GM18873 (cell line): ENCODE data around the gene FGFR2.

Experiments
- ATAC-seq: cut with Tn5 transposase; IDR thresholded peaks from one replicate; pipeline ENCODE4 v1.9.1; 2021; ENCODE audit warnings: mild to moderate bottlenecking, moderate library complexity, moderate number of reproducible peaks; ENCODE audit not compliant: unreplicated experiment, low FRiP score

The FGFR2 gene

GRCh38 chr10:121598263-121599249, at the start of gene FGFR2:
TSS of gene FGFR2 (minus strand) at chr10:121598444. CDS start at chr10:121593817, 4,627 bp downstream.
- ATAC-seq = no peak

- no peak for ATAC-seq
Observed at GRCh38 chr10:121647401-121647800, 49.2 kb upstream of the FGFR2 start.

- no peak for ATAC-seq
Observed at GRCh38 chr10:121645696-121646095, 47.5 kb upstream of the FGFR2 start.

- ATAC-seq = no peak
Observed at GRCh38 chr10:121644501-121644900, 46.3 kb upstream of the FGFR2 start.

- no peak for ATAC-seq
Observed at GRCh38 chr10:121640266-121640665, 42.0 kb upstream of the FGFR2 start.

GRCh38 chr10:121639416-121639815, 41.2 kb upstream of the FGFR2 start:
- no peak for ATAC-seq

- ATAC-seq = no peak
Observed at GRCh38 chr10:121637437-121637836, 39.2 kb upstream of the FGFR2 start.

- no peak for ATAC-seq
Observed at GRCh38 chr10:121633056-121633455, 34.8 kb upstream of the FGFR2 start.

GRCh38 chr10:121631365-121632029, 33.3 kb upstream of the FGFR2 start:
- no peak for ATAC-seq

- no peak for ATAC-seq
Observed at GRCh38 chr10:121628859-121629258, 30.6 kb upstream of the FGFR2 start.

GRCh38 chr10:121627876-121628581, 29.8 kb upstream of the FGFR2 start:
- ATAC-seq = no peak

GRCh38 chr10:121624836-121625486, 26.7 kb upstream of the FGFR2 start:
- no peak for ATAC-seq

- no peak for ATAC-seq
Observed at GRCh38 chr10:121618906-121619305, 20.7 kb upstream of the FGFR2 start.

GRCh38 chr10:121617176-121617575, 18.9 kb upstream of the FGFR2 start:
- ATAC-seq = no peak

- ATAC-seq = no peak
Observed at GRCh38 chr10:121616291-121616690, 18.0 kb upstream of the FGFR2 start.

GRCh38 chr10:121615836-121616235, 17.6 kb upstream of the FGFR2 start:
- no peak for ATAC-seq

GRCh38 chr10:121615435-121615793, 17.2 kb upstream of the FGFR2 start:
- ATAC-seq = no peak

- no peak for ATAC-seq
Observed at GRCh38 chr10:121614613-121615434, 16.6 kb upstream of the FGFR2 start.

- ATAC-seq = no peak
Observed at GRCh38 chr10:121613456-121613855, 15.2 kb upstream of the FGFR2 start.
